SK-N-SH (cell line): ENCODE results near the gene TTC39A. TPM values are rescaled to one million over a fixed set of nuclear protein-coding genes. Genes with fewer than 3 reads are reported as not detected.

ENCODE experiments used
- CTCF ChIA-PET: fragments of 300-600, 350-600 bp; formaldehyde crosslinking; extraction: SDS; loops from one replicate; lab custom pipeline; 2021; lab: Yijun Ruan, JAX
- POLR2A ChIA-PET: fragments of 350-600 bp; sonication (Branson Sonifier 250); formaldehyde crosslinking; extraction: SDS; loops from one replicate; lab custom pipeline; 2020; ENCODE audit warnings: antibody characterized with exemption, inconsistent platforms; lab: Yijun Ruan, JAX
- DNase-seq: peaks from one replicate; pipeline ENCODE4 v3.0.0; 2012
- H2AFZ ChIP-seq: fragments of 200-600 bp; sonication (generic); 2 replicates; pipeline ENCODE4 v1.8.1; 2016; ENCODE audit warnings: antibody characterized with exemption, mild to moderate bottlenecking, low read depth
- H3F3A ChIP-seq: fragments of 200-600 bp; sonication (generic); replicated peaks from 2 replicates; pipeline ENCODE3; 2016; ENCODE audit warnings: antibody characterized with exemption, mild to moderate bottlenecking; ENCODE audit not compliant: insufficient read depth
- H3K27ac ChIP-seq, 2 experiments: fragments of 200-500 bp in 1 of 2; fragments of 200-600 bp in 1 of 2; sonication (Bioruptor generic) in 1 of 2; sonication (generic), shearing (Covaris generic) in 1 of 2; 2 replicates each; pipeline versions ENCODE4 v1.5.1 to v1.6.1; 2014 to 2016; ENCODE audit warnings: low read depth in 2 of 2, inconsistent platforms in 1 of 2, low read length in 1 of 2, mild to moderate bottlenecking in 1 of 2, mixed read lengths in 1 of 2
- H3K27me3 ChIP-seq: fragments of 200-600 bp; sonication (generic), shearing (Covaris generic); 2 replicates; pipeline ENCODE4 v1.6.1; 2016; ENCODE audit warnings: mixed run types; ENCODE audit not compliant: insufficient read depth
- H3K36me3 ChIP-seq, 2 experiments: fragments of 200-500 bp in 1 of 2; fragments of 200-600 bp in 1 of 2; sonication (Bioruptor generic) in 1 of 2; sonication (generic) in 1 of 2; replicated peaks in 1 of 2; 2 replicates each; pipeline versions ENCODE3 to v1.5.1; 2014 to 2016; ENCODE audit warnings: low read length in 1 of 2, mild to moderate bottlenecking in 1 of 2; ENCODE audit not compliant: insufficient read depth in 2 of 2, control insufficient read depth in 1 of 2
- H3K4me1 ChIP-seq, 2 experiments: fragments of 200-500 bp in 1 of 2; fragments of 200-600 bp in 1 of 2; sonication (Bioruptor generic) in 1 of 2; sonication (generic), shearing (Covaris generic) in 1 of 2; 2 replicates each; pipeline versions ENCODE4 v1.5.1 to v1.6.1; 2014 to 2016; ENCODE audit warnings: low read depth in 1 of 2, low read length in 1 of 2, mixed run types in 1 of 2; ENCODE audit not compliant: insufficient read depth in 2 of 2, control insufficient read depth in 1 of 2
- H3K4me2 ChIP-seq: fragments of 200-600 bp; sonication (generic), shearing (Covaris generic); 2 replicates; pipeline ENCODE4 v1.6.1; 2017; ENCODE audit warnings: mixed run types
- H3K4me3 ChIP-seq, 2 experiments: fragments of 200-500 bp in 1 of 2; fragments of 200-600 bp in 1 of 2; sonication (Bioruptor generic) in 1 of 2; sonication (generic), shearing (Covaris generic) in 1 of 2; 2 replicates each; pipeline versions ENCODE4 v1.5.1 to v1.8.1; 2014 to 2016; ENCODE audit warnings: low read depth in 2 of 2, inconsistent platforms in 1 of 2, low read length in 1 of 2, mild to moderate bottlenecking in 1 of 2, mixed read lengths in 1 of 2, moderate library complexity in 1 of 2
- H3K79me2 ChIP-seq: fragments of 200-600 bp; sonication (generic); 2 replicates; pipeline ENCODE4 v1.8.1; 2017; ENCODE audit warnings: mild to moderate bottlenecking; ENCODE audit not compliant: insufficient read depth
- H3K9ac ChIP-seq: fragments of 200-600 bp; sonication (generic); 2 replicates; pipeline ENCODE4 v1.6.1; 2017; ENCODE audit warnings: mixed run types
- H3K9me2 ChIP-seq: fragments of 200-600 bp; sonication (generic); 2 replicates; pipeline ENCODE4 v1.6.1; 2017; ENCODE audit warnings: mixed run types
- H3K9me3 ChIP-seq: fragments of 200-600 bp; sonication (generic); 2 replicates; pipeline ENCODE4 v1.6.1; 2017; ENCODE audit warnings: mixed run types, mild to moderate bottlenecking, moderate library complexity
- H4K20me1 ChIP-seq: fragments of 200-600 bp; sonication (generic); 2 replicates; pipeline ENCODE4 v1.6.1; 2017; ENCODE audit warnings: mild to moderate bottlenecking, mixed run types; ENCODE audit not compliant: insufficient read depth
- CTCF ChIP-seq: fragments of 200-600 bp; sonication (generic); IDR thresholded peaks from 2 replicates; pipeline ENCODE4 v1.6.1; 2017; ENCODE audit warnings: antibody characterized with exemption, mild to moderate bottlenecking, moderate library complexity
- ELF1 ChIP-seq: IDR thresholded peaks from 2 replicates; pipeline ENCODE4 v1.4.0; 2012
- EZH2phosphoT487 ChIP-seq: fragments of 200-600 bp; sonication (generic); IDR thresholded peaks from 2 replicates; pipeline ENCODE4 v1.6.1; 2017; ENCODE audit warnings: low read depth, mixed run types, mild to moderate bottlenecking, antibody characterized with exemption, moderate library complexity, borderline replicate concordance
- FOSL2 ChIP-seq: IDR thresholded peaks from 2 replicates; pipeline ENCODE4 v1.4.0; 2012; ENCODE audit warnings: low read depth, mild to moderate bottlenecking, moderate library complexity, borderline replicate concordance
- FOXJ3 ChIP-seq: sonication (generic); formaldehyde crosslinking; IDR thresholded peaks from 2 replicates; pipeline ENCODE4 v1.5.1; 2020; ENCODE audit warnings: mild to moderate bottlenecking, missing genetic modification reagents
- GATA2 ChIP-seq: sonication (generic); formaldehyde crosslinking; IDR thresholded peaks from 2 replicates; pipeline ENCODE4 v1.5.0; 2020; ENCODE audit warnings: mild to moderate bottlenecking, missing genetic modification reagents
- MXI1 ChIP-seq: IDR thresholded peaks from 2 replicates; pipeline ENCODE4 v1.6.1; 2012; ENCODE audit warnings: mild to moderate bottlenecking, low read depth, low read length, improper control_type of control experiment
- NFIC ChIP-seq: IDR thresholded peaks from 2 replicates; pipeline ENCODE4 v1.4.0; 2012; ENCODE audit warnings: borderline replicate concordance
- POLR2AphosphoS5 ChIP-seq: IDR thresholded peaks from 2 replicates; pipeline ENCODE4 v1.6.1; 2012; ENCODE audit warnings: low read depth, low read length
- RAD21 ChIP-seq: IDR thresholded peaks from 2 replicates; pipeline ENCODE4 v1.6.1; 2012; ENCODE audit warnings: mild to moderate bottlenecking, low read length
- REST ChIP-seq: IDR thresholded peaks from 2 replicates; pipeline ENCODE4 v1.6.1; 2012; ENCODE audit warnings: mild to moderate bottlenecking, low read depth, low read length, moderate library complexity
- RXRA ChIP-seq: IDR thresholded peaks from 2 replicates; pipeline ENCODE4 v1.4.0; 2012; ENCODE audit warnings: low read depth, mild to moderate bottlenecking, borderline replicate concordance
- SIN3A ChIP-seq: IDR thresholded peaks from 2 replicates; pipeline ENCODE4 v1.6.1; 2012; ENCODE audit warnings: low read depth, mild to moderate bottlenecking, low read length, moderate library complexity, borderline replicate concordance
- SMC3 ChIP-seq: IDR thresholded peaks from 2 replicates; pipeline ENCODE4 v1.6.1; 2012; ENCODE audit warnings: low read depth, low read length, improper control_type of control experiment
- TAF1 ChIP-seq: IDR thresholded peaks from 2 replicates; pipeline ENCODE4 v1.6.1; 2012; ENCODE audit warnings: low read depth, mild to moderate bottlenecking, low read length, moderate library complexity, borderline replicate concordance
- TCF12 ChIP-seq: IDR thresholded peaks from 2 replicates; pipeline ENCODE4 v1.4.0; 2012
- TEAD4 ChIP-seq: IDR thresholded peaks from 2 replicates; pipeline ENCODE4 v1.4.0; 2012; ENCODE audit warnings: mild to moderate bottlenecking, borderline replicate concordance; ENCODE audit not compliant: insufficient read depth
- ZBTB33 ChIP-seq: IDR thresholded peaks from 2 replicates; pipeline ENCODE4 v1.4.0; 2012; ENCODE audit warnings: low read depth, borderline replicate concordance
- WGBS: methylation state at CpG from one replicate; pipeline ENCODE4 v1.1.6; 2017; ENCODE audit warnings: low lambda C conversion rate; 5-methylcytosine and 5-hydroxymethylcytosine counted together
- polyA plus RNA-seq, 3 experiments: library from polyadenylated mRNA; depleted of rRNA; stranded (reverse); fragments of >200 nt; gene quantifications; 2 replicates each; pipeline ENCODE4 v1.2.3, GENCODE V29; 2012
- TF ChIP-seq, protein P1 (sequence below): IDR thresholded peaks from 2 replicates; pipeline ENCODE4; 2012
- TF ChIP-seq, protein P2 (sequence below): fragments of 150-350 bp; IDR thresholded peaks from 2 replicates; pipeline ENCODE4 v1.6.1; 2017; ENCODE audit warnings: antibody characterized with exemption, low read length, low read depth, borderline replicate concordance

Gene TTC39A
- polyA plus RNA-seq, 1 of the 3 experiments (the other 2 are of a cell fraction): 0.97 TPM

DNA sequence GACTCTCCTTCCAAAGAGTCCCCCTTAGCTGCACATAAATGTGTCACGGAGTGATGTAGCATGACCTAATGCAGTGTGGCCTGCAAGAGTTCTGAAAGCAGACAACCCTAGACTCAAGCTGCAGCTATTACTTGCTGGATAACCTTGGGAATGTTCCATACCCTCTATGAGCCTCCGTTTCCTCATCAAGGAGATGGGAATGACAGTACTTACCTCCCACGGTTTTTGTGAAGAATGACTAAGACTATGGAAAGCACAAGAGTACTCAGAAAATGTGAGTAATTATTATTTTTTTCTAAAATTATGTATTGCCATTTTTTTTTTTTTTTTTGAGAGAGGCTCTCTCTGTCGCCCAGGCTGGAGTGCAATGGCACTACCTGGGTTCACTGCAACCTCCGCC lies 3.0 kb downstream of the TTC39A start:
- H3K27ac ChIP-seq: no peak overlapping the region
- TF ChIP-seq RAD21 (no peak), SMC3 (no peak), SIN3A (no peak), NFIC (no peak), GATA2 (CRISPR knock-in tag) (no peak), ZBTB33 (no peak), ELF1 (no peak), POLR2AphosphoS5 (no peak), CTCF (no peak), TCF12 (no peak), TAF1 (no peak), FOSL2 (no peak), EZH2phosphoT487 (no peak), REST (no peak), RXRA (no peak), TEAD4 (no peak), FOXJ3 (CRISPR knock-in tag) (no peak), MXI1 (no peak)
- TF ChIP-seq, protein P1, sequence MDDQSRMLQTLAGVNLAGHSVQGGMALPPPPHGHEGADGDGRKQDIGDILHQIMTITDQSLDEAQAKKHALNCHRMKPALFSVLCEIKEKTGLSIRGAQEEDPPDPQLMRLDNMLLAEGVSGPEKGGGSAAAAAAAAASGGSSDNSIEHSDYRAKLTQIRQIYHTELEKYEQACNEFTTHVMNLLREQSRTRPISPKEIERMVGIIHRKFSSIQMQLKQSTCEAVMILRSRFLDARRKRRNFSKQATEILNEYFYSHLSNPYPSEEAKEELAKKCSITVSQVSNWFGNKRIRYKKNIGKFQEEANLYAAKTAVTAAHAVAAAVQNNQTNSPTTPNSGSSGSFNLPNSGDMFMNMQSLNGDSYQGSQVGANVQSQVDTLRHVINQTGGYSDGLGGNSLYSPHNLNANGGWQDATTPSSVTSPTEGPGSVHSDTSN: no peak
- TF ChIP-seq, protein P2, sequence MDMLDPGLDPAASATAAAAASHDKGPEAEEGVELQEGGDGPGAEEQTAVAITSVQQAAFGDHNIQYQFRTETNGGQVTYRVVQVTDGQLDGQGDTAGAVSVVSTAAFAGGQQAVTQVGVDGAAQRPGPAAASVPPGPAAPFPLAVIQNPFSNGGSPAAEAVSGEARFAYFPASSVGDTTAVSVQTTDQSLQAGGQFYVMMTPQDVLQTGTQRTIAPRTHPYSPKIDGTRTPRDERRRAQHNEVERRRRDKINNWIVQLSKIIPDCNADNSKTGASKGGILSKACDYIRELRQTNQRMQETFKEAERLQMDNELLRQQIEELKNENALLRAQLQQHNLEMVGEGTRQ: no peak
- TF ChIP-seq, all 33 proteins: peak for 0
- no peak overlapping the region for H2AFZ ChIP-seq
- H3K36me3 ChIP-seq: no peaks in the 10 kb centered on the region
- WGBS: 66% methylated on average over 5 of the region's 5 CpGs
- no peaks in the 10 kb centered on the region for H3K9me2 ChIP-seq
- peaks cover 6% of the 10 kb centered on the region for H3F3A ChIP-seq
- no peak overlapping the region for H3K4me3 ChIP-seq
- CTCF ChIA-PET: interaction anchor here (0.9 to 2.0 kb wide), 3 partner anchors 18 to 342 kb away, joined by 3 to 7 read pairs (median 3); no protein-coding TSS in a partner anchor
- H3K9ac ChIP-seq: no peak overlapping the region
- no peaks in the 10 kb centered on the region for H3K79me2 ChIP-seq
- peaks cover 5 to 29% of the 10 kb centered on the region in 2 experiments; a peak in 2 of 4 replicates for H3K4me1 ChIP-seq
- H3K27me3 ChIP-seq: no peaks in the 10 kb centered on the region
- no peaks in the 10 kb centered on the region for H3K9me3 ChIP-seq
- no peak overlapping the region for H3K4me2 ChIP-seq
- no peak for DNase-seq
- POLR2A ChIA-PET: no interaction called here
- no peaks in the 10 kb centered on the region for H4K20me1 ChIP-seq
